ENCODE measurements around the gene PPM1B.
"Not testable (repeated sequence)": the region's sequence is repeated elsewhere in the genome, so short reads cannot be mapped to it uniquely, and the experiment has no call there.

PPM1B gene

DNA sequence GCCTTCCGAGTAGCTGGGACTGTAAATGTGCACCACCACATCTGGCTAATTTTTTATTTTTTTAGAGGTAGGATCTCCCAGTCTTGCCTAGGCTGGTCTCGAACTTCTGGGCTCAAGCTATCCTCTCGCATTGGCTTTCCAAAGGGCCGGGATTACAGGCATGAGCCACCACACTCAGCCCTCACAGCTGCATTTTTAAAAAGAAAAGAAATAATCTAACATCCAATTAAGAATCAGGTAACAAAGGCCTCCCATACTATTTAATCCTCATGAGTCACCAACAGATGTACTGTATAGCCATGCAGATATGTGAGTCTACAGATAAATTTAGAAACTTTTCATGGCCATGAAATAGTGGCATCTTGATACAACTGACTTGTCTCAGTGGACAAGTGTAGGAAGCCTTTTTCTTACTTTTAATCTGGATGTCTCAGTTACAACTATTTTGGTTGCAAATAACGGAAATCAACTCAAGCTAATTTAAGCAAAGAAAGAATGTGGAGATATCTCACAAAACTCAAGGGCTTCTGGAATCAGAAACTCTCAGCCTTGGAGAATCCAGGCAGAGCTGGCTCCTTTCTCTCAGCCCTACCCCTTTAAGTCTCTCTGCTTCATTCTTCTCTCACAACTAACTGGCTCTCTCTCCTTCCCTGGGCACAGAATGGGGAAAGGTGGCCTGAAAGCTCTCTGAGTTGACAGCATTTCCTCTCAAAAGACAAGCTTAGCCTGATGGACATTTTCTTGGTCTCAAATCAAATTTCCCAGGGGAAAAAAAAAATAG, 12.8 kb upstream of the PPM1B start:
- no peak for DNase-seq

GRCh38 chr2:44163777-44164176, 4.9 kb upstream of the PPM1B start:
- DNase-seq, result no peak

GRCh38 chr2:44164617-44165016, 4.1 kb upstream of the PPM1B start:
- no peak for DNase-seq

- DNase-seq, result no peak
Measured at GRCh38 chr2:44166096-44166495, 2.6 kb upstream of the PPM1B start.

DNA sequence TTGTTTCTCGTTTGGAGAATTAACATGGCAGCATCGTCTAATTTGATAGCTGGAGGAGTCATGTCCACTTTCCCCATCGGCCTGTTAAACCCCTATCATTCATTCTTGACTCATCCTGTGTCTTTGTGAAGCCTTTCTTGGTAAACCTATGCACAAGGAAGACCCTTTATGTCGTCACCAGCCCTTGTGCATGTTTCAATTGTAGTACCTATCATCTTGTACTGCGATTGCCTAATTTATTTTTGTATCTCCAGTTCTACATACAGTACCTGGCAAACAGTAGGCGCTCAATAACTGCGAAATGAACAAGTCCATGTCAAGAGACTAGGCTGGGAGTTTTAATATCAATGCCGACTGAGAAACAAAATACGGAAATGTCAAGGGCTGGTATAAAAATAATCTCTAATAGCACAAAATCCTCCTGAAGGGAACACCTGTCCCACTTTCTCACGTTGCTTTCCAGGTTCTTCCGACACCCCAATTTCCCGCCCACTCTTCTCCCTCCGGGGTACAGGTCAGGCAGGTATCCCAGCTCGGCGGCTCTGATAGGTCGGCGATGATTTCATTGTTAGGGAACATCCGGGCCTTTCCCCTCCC, 1.3 kb upstream of the PPM1B start:
- no peak for DNase-seq

DNA sequence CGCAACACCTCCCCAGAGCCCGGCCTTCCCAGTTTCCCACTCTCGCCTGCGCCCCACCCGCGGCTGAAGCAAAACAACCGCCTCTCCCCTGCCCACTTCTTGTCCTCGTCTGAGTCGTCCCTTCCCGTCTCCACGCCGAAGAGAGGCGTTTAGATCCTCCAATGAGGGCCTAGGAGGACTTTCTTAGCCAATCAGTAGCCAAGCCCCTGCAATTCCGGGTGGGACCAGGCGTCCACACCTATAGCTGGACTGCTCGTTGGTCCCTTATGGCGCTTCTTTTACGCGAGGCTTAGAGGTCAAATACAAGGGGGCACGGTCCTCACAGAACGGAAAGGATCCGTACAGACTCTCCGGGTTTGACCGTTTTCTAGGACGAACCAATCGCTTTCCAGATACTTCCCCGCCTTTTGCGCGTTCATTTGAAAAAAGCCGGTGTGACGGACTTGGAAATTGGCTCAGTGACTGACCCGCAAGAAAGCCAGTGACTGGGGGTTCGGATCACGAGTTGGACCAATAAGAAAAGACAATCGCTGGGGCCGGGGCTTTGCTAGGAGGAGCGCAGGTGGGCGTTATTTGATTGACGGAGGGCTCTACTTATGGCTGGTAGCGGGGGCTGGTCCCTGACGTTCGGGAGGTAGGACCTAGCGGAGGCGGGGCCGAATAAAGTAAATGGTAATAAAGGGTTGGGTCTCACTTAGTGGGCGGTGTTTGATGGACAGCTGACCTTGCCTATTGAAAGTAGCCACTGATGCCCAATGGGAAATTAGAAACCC, 581 bp upstream of the PPM1B start:
- peak; percentile 98 for DNase-seq

GRCh38 chr2:44169155-44169898, 652 bp downstream of the PPM1B start:
- DNase-seq, result peak; percentile 95

GRCh38 chr2:44170311-44170717, 1.6 kb downstream of the PPM1B start:
- DNase-seq, result peak; percentile 6

DNA sequence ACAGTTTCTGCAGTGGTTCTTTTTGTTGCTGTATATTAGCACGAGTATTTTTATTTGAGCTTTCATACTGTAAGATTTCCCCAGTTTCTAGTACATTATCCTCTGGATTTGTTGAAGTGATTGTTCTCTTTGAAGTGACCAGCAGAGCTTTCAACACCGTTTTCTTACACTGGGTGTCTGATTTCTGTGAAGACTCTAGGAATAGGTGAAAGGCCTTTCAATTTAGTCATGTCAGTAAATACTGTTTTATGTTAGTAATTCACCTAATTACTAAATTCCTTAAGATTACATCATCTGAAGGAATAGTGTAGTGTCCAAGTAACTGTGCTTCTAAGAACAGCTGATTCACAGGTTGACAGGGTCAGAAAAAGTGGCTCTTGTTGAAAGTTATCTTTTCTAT, 2.3 kb downstream of the PPM1B start:
- peak; percentile 3 for DNase-seq

DNA sequence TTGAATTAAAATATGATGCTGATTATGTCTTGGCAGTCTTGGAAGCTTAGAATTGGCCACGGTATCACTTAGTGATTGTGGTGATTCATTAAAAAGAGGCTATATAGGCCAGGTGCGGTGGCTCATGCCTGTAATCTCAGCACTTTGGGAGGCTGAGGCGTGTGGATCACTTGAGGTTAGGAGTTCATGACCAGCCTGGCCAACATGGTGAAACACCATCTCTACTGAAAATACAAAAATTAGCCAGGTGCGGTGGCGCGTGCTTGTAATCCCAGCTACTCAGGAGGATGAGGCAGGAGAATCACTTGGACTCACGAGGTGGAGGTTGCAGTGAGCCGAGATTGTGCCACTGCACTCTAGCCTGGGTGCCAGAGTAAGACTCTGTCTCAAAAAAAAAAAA, 2.8 kb downstream of the PPM1B start:
- DNase-seq, result not testable (repeated sequence)

- no peak for DNase-seq
Measured at GRCh38 chr2:44172576-44172975, 3.9 kb downstream of the PPM1B start.

GRCh38 chr2:44178950-44179349, 10.3 kb downstream of the PPM1B start:
- no peak for DNase-seq

GRCh38 chr2:44181648-44182047, 13.0 kb downstream of the PPM1B start:
- DNase-seq, result no peak

DNA sequence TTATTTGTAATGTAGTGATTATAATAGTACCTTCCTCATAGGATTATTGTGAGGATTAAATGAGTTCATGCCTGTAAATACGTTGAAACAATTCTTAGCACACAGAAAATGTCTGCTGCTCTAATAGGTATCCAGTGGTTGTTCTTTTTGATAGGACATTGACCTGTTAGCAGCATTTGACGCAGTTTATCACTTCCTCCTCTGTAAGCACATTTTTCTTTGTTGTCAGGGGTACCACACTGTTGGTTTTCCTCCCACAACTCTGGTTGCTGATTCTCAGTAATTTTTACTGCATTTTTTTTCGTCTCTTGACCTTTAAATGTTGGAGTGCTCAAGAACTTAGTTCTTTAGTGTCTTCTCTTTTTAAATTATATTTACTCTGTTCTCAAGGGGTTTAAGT, 15.4 kb downstream of the PPM1B start:
- DNase-seq, result no peak

DNA sequence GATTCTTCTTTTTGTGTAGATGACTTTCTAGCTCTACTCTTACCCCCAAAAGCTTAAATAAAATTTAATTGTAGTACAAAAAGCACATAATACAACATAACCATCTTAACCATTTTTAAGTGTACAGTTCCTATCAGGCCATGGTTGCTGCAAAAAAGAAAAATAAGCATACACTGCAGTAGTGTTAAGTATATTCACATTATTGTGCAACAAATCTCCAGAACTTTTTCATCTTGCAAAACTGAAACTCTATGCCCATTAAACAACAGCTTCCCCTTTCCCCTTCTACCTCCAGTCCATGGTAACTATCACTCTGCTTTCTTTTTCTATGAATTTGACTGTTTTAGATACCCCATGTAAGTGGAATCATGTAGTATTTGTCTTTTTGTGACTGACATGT, 18.1 kb downstream of the PPM1B start:
- no peak for DNase-seq

DNA sequence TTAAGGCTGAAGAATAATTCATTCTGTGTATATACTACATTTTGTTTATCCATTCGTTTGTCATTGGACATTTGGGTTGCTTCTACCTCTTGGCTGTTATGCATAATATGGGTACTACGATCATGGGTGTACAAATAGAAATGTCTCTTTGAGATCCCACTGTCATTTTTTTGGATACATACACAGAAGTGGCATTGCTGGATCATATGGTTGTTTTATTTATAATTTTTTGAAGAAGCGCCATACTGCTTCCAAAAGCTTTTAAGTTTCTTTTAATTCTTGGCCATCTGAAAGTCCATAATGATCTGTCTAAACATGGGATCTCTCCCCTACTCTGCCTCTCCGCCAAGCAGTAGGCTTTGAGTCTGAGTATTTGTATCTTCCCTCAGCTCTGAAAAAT, 18.6 kb downstream of the PPM1B start:
- DNase-seq, result no peak

- DNase-seq, result no peak
Measured at GRCh38 chr2:44188696-44189095, 20.0 kb downstream of the PPM1B start.

DNA sequence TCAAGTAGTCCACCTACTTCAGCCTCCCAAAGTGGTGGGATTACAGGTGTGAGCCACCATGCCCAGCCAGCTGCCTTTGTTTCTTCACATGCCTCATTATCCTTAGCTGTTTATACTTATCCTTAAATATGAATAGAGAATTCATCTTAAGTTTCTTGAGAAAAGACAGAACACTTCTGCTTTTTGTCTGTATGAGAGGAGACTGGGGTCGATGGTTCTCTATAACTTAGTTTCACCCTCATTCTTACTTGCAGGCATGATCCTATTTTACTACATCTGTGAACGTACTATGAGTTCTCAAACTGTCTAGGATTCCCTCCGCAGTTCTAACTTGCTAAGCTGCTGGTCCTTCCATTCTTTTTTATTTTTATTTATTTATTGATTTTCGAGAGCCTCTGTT, 20.4 kb downstream of the PPM1B start:
- DNase-seq, result no peak

DNA sequence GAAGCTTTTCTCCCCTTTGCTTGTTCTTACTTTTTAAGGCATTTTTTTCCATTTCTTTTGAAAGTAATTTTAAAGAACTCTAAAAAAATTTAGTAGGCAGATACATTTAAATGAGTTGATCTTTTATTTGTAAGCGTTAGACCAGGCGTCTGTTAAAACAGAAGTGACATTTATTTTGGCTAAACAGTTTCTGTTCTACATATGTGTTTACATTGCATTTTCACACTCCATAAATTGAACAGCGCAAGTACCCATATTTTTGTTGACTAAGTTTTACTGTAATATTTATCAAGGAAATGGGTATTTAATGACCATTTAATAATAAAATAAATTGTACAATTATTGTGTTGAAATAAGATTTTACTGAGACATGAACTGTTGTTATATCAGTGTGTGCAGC, 21.9 kb downstream of the PPM1B start:
- DNase-seq, result no peak

DNA sequence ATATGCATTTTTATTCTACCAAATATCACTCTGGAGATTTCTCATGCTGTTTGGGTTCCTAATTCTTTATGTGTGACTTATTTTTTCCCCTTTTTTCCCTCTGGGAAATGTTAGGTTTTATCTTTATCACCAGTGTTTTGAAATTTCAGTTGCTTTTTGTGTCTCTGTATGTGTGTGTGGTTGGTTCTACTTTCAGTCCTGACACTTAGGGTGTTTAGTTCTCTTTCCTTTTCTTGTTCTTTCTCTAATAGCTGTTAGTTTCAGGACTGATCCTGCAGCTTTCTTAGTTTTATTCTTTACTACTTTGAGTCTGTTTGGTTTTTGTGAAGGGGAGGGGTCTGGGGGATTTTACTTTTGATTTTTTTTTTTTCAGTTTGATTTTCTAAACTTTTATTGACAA, 23.1 kb downstream of the PPM1B start:
- no peak for DNase-seq

DNA sequence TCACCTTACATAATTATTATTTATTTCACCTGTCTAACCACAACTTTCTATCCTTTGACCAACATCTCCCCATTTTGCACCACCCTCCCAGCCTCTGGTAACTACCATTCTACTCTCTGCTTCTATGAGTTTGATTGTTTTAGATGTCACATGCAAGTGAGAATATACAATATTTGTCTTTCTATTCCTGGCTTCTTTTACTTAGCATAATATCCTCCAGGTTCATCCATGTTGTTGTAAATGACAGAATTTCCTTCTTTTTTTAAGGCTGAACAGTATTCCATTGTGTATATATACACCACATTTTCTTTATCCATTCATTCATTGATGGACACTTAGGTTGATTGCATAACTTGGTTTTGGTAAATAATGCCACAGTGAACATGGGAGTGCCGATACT, 24.0 kb downstream of the PPM1B start:
- DNase-seq, result no peak

DNA sequence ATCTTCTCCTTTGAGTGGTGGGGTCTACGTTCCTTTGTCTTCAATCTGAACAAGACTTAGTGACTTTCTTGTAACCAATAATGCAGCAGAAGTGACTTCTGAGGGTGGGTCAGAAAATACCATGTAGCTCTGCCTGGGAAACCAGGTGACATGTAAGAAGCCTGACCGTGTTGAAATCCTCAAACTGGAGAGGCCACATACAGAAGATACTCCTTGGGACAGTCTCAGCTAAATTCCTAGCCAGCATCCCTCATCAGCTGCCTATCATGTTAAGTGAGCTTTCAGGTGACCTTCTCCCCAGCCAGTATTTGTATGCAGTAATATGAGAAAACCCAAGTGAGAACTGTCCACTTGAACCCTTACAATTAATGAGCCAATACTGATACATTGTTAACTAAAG, 27.0 kb downstream of the PPM1B start:
- no peak for DNase-seq

GRCh38 chr2:44197816-44198215, 29.1 kb downstream of the PPM1B start:
- DNase-seq, result no peak
